ENCODE results near the gene TBX3. TPM values are rescaled to one million over a fixed set of nuclear protein-coding genes. Genes with fewer than 3 reads are reported as not detected.

The TBX3 gene
- polyA plus RNA-seq, 1 of the 3 experiments (the other 2 are of a cell fraction) = 10.2 TPM

DNA sequence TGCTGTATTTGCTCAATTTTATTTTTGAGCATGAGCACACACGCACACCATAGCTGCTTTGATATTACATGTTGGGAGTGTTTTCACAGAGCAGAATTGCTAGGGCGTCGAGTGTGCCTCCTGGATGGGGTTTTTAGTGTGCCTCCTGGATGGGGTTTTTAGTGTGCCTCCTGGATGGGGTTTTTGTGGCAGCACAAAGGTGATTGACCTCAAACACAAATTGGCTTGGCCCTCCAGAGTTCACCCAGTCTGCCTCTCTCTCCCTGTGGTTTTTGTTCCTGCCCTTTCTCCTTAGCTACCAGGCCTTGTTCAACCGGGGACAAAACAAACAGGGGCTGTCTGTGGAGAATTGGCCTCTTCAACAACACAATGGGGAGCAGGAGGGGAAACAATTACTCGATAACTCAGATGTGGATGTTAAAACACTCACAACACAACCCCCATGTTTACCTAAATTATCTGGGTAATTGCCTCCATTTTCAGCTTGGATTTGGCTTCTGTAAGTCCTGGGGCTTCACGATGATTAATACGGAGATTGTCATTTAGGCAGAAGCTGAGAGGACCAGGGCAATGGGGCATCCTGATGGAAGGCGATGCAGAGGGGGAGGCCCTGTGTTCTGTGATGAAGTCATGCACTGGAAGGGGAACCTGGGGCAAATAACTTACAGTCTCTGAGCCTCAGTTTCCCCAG, 26.9 kb downstream of the TBX3 start:
- no peaks in the 10 kb centered on the region for H3K79me2 ChIP-seq (ENCODE audit: insufficient read depth)
- H3F3A ChIP-seq (replicated peaks; ENCODE audit: insufficient read depth) = no peaks in the 10 kb centered on the region
- H3K4me3 ChIP-seq (ENCODE audit: low read depth in 2 of 2, low read length in 1 of 2) = no peak overlapping the region
- no peak overlapping the region for H3K27ac ChIP-seq (ENCODE audit: low read depth in 2 of 2, low read length in 1 of 2)
- H3K27me3 ChIP-seq (ENCODE audit: insufficient read depth) = no peaks in the 10 kb centered on the region
- ChIA-PET CTCF (interaction anchor here (1.1 to 4.9 kb wide), 7 partner anchors 10 to 1260 kb away, joined by 3 to 27 read pairs (median 4); no protein-coding TSS in a partner anchor), POLR2A (no interaction called here)
- H3K9me3 ChIP-seq = no peaks in the 10 kb centered on the region
- no peaks in the 10 kb centered on the region for H4K20me1 ChIP-seq (ENCODE audit: insufficient read depth)
- no peaks in the 10 kb centered on the region for H3K9me2 ChIP-seq
- no peak overlapping the region for H2AFZ ChIP-seq (ENCODE audit: low read depth)
- DNase-seq = no peak
- TF ChIP-seq YY1 (IDR thresholded peaks at IDR 0.05; ENCODE audit: low read depth) = no peak
- no peak for TF ChIP-seq TEAD4 (IDR thresholded peaks at IDR 0.05; ENCODE audit: borderline replicate concordance, insufficient read depth)
- TF ChIP-seq, protein P1, sequence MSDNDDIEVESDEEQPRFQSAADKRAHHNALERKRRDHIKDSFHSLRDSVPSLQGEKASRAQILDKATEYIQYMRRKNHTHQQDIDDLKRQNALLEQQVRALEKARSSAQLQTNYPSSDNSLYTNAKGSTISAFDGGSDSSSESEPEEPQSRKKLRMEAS (IDR thresholded peaks at IDR 0.05; ENCODE audit: low read depth) = no peak
- TF ChIP-seq NFIC (IDR thresholded peaks at IDR 0.05; ENCODE audit: borderline replicate concordance) = no peak
- TF ChIP-seq EP300 (IDR thresholded peaks at IDR 0.05; ENCODE audit: borderline replicate concordance in 1 of 2, low read depth in 1 of 2, low read length in 1 of 2) = no peak
- TF ChIP-seq GATA2 (CRISPR knock-in tag; IDR thresholded peaks at IDR 0.05) = no peak
- TF ChIP-seq, protein P2, sequence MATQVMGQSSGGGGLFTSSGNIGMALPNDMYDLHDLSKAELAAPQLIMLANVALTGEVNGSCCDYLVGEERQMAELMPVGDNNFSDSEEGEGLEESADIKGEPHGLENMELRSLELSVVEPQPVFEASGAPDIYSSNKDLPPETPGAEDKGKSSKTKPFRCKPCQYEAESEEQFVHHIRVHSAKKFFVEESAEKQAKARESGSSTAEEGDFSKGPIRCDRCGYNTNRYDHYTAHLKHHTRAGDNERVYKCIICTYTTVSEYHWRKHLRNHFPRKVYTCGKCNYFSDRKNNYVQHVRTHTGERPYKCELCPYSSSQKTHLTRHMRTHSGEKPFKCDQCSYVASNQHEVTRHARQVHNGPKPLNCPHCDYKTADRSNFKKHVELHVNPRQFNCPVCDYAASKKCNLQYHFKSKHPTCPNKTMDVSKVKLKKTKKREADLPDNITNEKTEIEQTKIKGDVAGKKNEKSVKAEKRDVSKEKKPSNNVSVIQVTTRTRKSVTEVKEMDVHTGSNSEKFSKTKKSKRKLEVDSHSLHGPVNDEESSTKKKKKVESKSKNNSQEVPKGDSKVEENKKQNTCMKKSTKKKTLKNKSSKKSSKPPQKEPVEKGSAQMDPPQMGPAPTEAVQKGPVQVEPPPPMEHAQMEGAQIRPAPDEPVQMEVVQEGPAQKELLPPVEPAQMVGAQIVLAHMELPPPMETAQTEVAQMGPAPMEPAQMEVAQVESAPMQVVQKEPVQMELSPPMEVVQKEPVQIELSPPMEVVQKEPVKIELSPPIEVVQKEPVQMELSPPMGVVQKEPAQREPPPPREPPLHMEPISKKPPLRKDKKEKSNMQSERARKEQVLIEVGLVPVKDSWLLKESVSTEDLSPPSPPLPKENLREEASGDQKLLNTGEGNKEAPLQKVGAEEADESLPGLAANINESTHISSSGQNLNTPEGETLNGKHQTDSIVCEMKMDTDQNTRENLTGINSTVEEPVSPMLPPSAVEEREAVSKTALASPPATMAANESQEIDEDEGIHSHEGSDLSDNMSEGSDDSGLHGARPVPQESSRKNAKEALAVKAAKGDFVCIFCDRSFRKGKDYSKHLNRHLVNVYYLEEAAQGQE (IDR thresholded peaks at IDR 0.05; ENCODE audit: low read depth, low read length) = no peak
- TF ChIP-seq TAF1 (IDR thresholded peaks at IDR 0.05; ENCODE audit: borderline replicate concordance, low read depth, low read length) = no peak
- TF ChIP-seq JUND (IDR thresholded peaks at IDR 0.05) = no peak
- TF ChIP-seq, protein P3, sequence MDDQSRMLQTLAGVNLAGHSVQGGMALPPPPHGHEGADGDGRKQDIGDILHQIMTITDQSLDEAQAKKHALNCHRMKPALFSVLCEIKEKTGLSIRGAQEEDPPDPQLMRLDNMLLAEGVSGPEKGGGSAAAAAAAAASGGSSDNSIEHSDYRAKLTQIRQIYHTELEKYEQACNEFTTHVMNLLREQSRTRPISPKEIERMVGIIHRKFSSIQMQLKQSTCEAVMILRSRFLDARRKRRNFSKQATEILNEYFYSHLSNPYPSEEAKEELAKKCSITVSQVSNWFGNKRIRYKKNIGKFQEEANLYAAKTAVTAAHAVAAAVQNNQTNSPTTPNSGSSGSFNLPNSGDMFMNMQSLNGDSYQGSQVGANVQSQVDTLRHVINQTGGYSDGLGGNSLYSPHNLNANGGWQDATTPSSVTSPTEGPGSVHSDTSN (IDR thresholded peaks at IDR 0.05) = no peak
- TF ChIP-seq SIN3A (IDR thresholded peaks at IDR 0.05; ENCODE audit: borderline replicate concordance, low read depth, low read length) = no peak
- TF ChIP-seq, protein P4, sequence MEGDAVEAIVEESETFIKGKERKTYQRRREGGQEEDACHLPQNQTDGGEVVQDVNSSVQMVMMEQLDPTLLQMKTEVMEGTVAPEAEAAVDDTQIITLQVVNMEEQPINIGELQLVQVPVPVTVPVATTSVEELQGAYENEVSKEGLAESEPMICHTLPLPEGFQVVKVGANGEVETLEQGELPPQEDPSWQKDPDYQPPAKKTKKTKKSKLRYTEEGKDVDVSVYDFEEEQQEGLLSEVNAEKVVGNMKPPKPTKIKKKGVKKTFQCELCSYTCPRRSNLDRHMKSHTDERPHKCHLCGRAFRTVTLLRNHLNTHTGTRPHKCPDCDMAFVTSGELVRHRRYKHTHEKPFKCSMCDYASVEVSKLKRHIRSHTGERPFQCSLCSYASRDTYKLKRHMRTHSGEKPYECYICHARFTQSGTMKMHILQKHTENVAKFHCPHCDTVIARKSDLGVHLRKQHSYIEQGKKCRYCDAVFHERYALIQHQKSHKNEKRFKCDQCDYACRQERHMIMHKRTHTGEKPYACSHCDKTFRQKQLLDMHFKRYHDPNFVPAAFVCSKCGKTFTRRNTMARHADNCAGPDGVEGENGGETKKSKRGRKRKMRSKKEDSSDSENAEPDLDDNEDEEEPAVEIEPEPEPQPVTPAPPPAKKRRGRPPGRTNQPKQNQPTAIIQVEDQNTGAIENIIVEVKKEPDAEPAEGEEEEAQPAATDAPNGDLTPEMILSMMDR (IDR thresholded peaks at IDR 0.05) = no peak
- TF ChIP-seq, protein P5, sequence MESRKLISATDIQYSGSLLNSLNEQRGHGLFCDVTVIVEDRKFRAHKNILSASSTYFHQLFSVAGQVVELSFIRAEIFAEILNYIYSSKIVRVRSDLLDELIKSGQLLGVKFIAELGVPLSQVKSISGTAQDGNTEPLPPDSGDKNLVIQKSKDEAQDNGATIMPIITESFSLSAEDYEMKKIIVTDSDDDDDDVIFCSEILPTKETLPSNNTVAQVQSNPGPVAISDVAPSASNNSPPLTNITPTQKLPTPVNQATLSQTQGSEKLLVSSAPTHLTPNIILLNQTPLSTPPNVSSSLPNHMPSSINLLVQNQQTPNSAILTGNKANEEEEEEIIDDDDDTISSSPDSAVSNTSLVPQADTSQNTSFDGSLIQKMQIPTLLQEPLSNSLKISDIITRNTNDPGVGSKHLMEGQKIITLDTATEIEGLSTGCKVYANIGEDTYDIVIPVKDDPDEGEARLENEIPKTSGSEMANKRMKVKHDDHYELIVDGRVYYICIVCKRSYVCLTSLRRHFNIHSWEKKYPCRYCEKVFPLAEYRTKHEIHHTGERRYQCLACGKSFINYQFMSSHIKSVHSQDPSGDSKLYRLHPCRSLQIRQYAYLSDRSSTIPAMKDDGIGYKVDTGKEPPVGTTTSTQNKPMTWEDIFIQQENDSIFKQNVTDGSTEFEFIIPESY (IDR thresholded peaks at IDR 0.05; ENCODE audit: borderline replicate concordance, low read depth) = no peak
- TF ChIP-seq EZH2phosphoT487 (IDR thresholded peaks at IDR 0.05; ENCODE audit: borderline replicate concordance, low read depth) = no peak
- TF ChIP-seq CHD2 (IDR thresholded peaks at IDR 0.05; ENCODE audit: low read length, partially characterized antibody) = no peak
- no peak for TF ChIP-seq GABPA (IDR thresholded peaks at IDR 0.05; ENCODE audit: low read depth)
- no peak for TF ChIP-seq NRF1 (IDR thresholded peaks at IDR 0.05; ENCODE audit: low read depth, low read length)
- TF ChIP-seq RFX5 (IDR thresholded peaks at IDR 0.05; ENCODE audit: low read length) = no peak
- H3K36me3 ChIP-seq (replicated peaks in 1 of 2; ENCODE audit: control insufficient read depth in 1 of 2, insufficient read depth in 2 of 2, low read length in 1 of 2) = no peaks in the 10 kb centered on the region
- H3K9ac ChIP-seq = no peak overlapping the region
- no peaks in the 10 kb centered on the region for H3K4me1 ChIP-seq (ENCODE audit: control insufficient read depth in 1 of 2, insufficient read depth in 2 of 2, low read depth in 1 of 2, low read length in 1 of 2)
- H3K4me2 ChIP-seq = no peak overlapping the region
- 88% methylated on average over 8 of the region's 8 CpGs for WGBS (ENCODE audit: low lambda C conversion rate)
